Panc1 (cell line): ENCODE measurements around the gene PTK7. TPM values are rescaled to one million over a fixed set of nuclear protein-coding genes. Genes with fewer than 3 reads are reported as not detected.

ENCODE experiments used
- ATAC-seq: fragments of 200-7000 bp; cut with Tn5 transposase; 2 replicates; pipeline ENCODE4 v1.9.1; 2020; ENCODE audit warnings: mild to moderate bottlenecking, moderate library complexity
- BruUV-seq: library from RNA; stranded (reverse); fragments of 400-500 nt; replicated peaks from 2 replicates; lab custom pipeline; 2021; lab: Mats Ljungman, UMichigan
- CTCF ChIA-PET: fragments of 300-600 bp; sonication (Branson Sonifier 250); formaldehyde crosslinking; loops from one replicate; lab custom pipeline; 2022; ENCODE audit warnings: antibody characterized with exemption; lab: Charles Lee
- POLR2A ChIA-PET: fragments of 300-600 bp; sonication (Branson Sonifier 250); formaldehyde crosslinking; loops from one replicate; lab custom pipeline; 2022; ENCODE audit warnings: antibody characterized with exemption; lab: Charles Lee
- DNase-seq: peaks from one replicate; pipeline ENCODE4 v3.0.0-alpha.2; 2010; ENCODE audit warnings: low read depth, low spot score
- H3K27ac ChIP-seq: 2 replicates; pipeline ENCODE4 v1.5.1; 2011; ENCODE audit warnings: mild to moderate bottlenecking, low read length, inconsistent platforms
- H3K27me3 ChIP-seq: fragments of 200-500 bp; sonication (Bioruptor generic); 2 replicates; pipeline ENCODE4 v1.6.0; 2014; ENCODE audit warnings: low read length, inconsistent platforms; ENCODE audit not compliant: control insufficient read depth, insufficient read depth
- H3K36me3 ChIP-seq: fragments of 200-500 bp; sonication (Bioruptor generic); 2 replicates; pipeline ENCODE4 v1.5.1; 2014; ENCODE audit warnings: inconsistent platforms, mild to moderate bottlenecking, low read length, moderate library complexity; ENCODE audit not compliant: control insufficient read depth, insufficient read depth
- H3K4me1 ChIP-seq: 2 replicates; pipeline ENCODE4 v1.5.1; 2011; ENCODE audit warnings: inconsistent platforms, mild to moderate bottlenecking, low read length, moderate library complexity; ENCODE audit not compliant: control insufficient read depth, insufficient read depth
- H3K4me3 ChIP-seq, 2 experiments: 2 replicates each; pipeline ENCODE4 v1.5.1; 2011 to 2012; ENCODE audit warnings: low read depth in 2 of 2, low read length in 2 of 2, mild to moderate bottlenecking in 2 of 2, inconsistent platforms in 1 of 2, moderate library complexity in 1 of 2
- H3K9me3 ChIP-seq: fragments of 200-500 bp; sonication (Bioruptor generic); 2 replicates; pipeline ENCODE4 v1.5.1; 2014; ENCODE audit warnings: low read depth, mild to moderate bottlenecking, inconsistent platforms, low read length, moderate library complexity; ENCODE audit not compliant: control insufficient read depth, insufficient read depth
- POLR2AphosphoS5 ChIP-seq: IDR thresholded peaks from 2 replicates; pipeline ENCODE4 v1.6.1; 2012; ENCODE audit warnings: mild to moderate bottlenecking, low read depth, low read length, moderate library complexity
- SIN3A ChIP-seq: IDR thresholded peaks from 2 replicates; pipeline ENCODE4 v1.6.1; 2012; ENCODE audit warnings: low read depth, mild to moderate bottlenecking, low read length, moderate library complexity, borderline replicate concordance; ENCODE audit not compliant: insufficient read depth
- TCF7L2 ChIP-seq: IDR thresholded peaks from 2 replicates; pipeline ENCODE4 v1.6.1; 2011; ENCODE audit warnings: mild to moderate bottlenecking, low read depth, low read length, inconsistent platforms
- in situ Hi-C: cut with HindIII; loops from 2 replicates; pipeline ENCODE4 v1.10.0; 2016; ENCODE audit warnings: low sequenced_read_pairs, low pct_unique_long_range_greater_than_20kb
- intact Hi-C: fragments of 100-400 bp; cut with micrococcal nuclease; formaldehyde crosslinking; loops from one replicate; pipeline ENCODE4 v1.10.0; 2022; ENCODE audit not compliant: unreplicated experiment
- total RNA-seq: library from RNA; stranded (reverse); gene quantifications from one replicate; pipeline ENCODE4 v1.2.1, GENCODE V29; 2021; ENCODE audit not compliant: unreplicated experiment
- TF ChIP-seq, protein P1 (sequence below): fragments of 450-650 bp; IDR thresholded peaks from 2 replicates; pipeline ENCODE4 v1.5.1; 2017; ENCODE audit warnings: mild to moderate bottlenecking
- TF ChIP-seq, protein P2 (sequence below), 2 experiments: IDR thresholded peaks; 2 replicates each; pipeline ENCODE4 v1.6.1; 2011 to 2012; ENCODE audit warnings: low read depth in 2 of 2, control low read depth in 1 of 2, low read length in 1 of 2, mild to moderate bottlenecking in 1 of 2, moderate library complexity in 1 of 2; ENCODE audit not compliant: insufficient read depth in 1 of 2

Gene PTK7
- total RNA-seq, 1 experiment from 2014 or later, result 240 TPM

DNA sequence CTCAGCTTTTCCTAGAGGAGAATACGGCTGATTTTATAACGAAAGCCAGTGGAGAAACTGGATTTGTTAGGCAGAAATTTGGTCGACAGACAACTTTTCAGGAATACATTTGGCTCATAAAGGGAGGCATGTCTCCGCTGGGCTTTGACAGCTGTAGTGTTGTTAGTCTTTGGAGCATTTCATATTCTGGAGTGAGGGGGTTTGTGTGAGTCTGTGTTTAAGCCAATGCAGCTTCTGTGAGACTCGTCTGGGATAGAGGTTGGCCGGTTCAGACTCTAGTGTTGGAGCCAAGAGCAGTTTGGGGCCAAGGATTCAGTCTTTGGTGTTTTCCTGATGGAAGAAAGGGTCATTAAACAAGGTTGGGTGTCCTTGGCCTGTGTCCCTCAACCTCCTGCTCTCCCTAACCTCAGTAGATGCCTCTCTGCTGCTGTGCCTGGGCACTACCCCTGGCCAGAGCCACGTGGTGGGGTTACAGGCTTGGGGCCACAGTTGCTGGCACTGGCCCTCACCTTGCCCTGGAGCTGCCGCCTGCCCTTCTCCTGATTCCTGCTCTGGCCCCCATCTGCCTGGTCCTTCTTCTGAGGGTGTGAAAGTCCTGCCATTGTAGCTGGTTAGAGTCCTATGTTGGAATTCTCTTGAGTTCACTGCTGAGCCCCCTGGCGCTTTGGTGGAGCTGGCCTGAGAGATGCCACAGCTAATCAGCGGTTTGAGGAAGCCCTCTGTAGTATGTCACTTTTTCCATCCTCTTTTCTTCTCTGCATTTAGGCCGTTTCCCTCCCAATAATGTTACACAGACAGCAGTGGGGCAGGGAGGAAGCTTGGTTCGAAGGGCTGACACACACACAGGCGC lies 6.9 kb downstream of the PTK7 start:
- BruUV-seq, result no TSS peak
- in situ Hi-C loops (no loop called here), intact Hi-C loops (no loop called here)
- POLR2A ChIA-PET, result no interaction called here
- no peaks in the 10 kb centered on the region for H3K27me3 ChIP-seq
- DNase-seq, result no peak
- H3K9me3 ChIP-seq, result no peaks in the 10 kb centered on the region
- peak overlapping the region; percentile 54 for H3K27ac ChIP-seq
- H3K4me3 ChIP-seq, result no peak overlapping the region
- CTCF ChIA-PET, result interaction anchor here (0.6 kb wide), 1 partner anchor 17 kb away, joined by 6 read pairs; no protein-coding TSS in a partner anchor
- 0 out of 2 replicates have a peak, but pooled peaks have one; percentile 10 for ATAC-seq
- peaks cover 54% of the 10 kb centered on the region for H3K4me1 ChIP-seq
- TF ChIP-seq, protein P1, sequence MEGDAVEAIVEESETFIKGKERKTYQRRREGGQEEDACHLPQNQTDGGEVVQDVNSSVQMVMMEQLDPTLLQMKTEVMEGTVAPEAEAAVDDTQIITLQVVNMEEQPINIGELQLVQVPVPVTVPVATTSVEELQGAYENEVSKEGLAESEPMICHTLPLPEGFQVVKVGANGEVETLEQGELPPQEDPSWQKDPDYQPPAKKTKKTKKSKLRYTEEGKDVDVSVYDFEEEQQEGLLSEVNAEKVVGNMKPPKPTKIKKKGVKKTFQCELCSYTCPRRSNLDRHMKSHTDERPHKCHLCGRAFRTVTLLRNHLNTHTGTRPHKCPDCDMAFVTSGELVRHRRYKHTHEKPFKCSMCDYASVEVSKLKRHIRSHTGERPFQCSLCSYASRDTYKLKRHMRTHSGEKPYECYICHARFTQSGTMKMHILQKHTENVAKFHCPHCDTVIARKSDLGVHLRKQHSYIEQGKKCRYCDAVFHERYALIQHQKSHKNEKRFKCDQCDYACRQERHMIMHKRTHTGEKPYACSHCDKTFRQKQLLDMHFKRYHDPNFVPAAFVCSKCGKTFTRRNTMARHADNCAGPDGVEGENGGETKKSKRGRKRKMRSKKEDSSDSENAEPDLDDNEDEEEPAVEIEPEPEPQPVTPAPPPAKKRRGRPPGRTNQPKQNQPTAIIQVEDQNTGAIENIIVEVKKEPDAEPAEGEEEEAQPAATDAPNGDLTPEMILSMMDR, result no peak
- TF ChIP-seq SIN3A (no peak), TCF7L2 (no peak), POLR2AphosphoS5 (no peak)
- TF ChIP-seq, protein P2, sequence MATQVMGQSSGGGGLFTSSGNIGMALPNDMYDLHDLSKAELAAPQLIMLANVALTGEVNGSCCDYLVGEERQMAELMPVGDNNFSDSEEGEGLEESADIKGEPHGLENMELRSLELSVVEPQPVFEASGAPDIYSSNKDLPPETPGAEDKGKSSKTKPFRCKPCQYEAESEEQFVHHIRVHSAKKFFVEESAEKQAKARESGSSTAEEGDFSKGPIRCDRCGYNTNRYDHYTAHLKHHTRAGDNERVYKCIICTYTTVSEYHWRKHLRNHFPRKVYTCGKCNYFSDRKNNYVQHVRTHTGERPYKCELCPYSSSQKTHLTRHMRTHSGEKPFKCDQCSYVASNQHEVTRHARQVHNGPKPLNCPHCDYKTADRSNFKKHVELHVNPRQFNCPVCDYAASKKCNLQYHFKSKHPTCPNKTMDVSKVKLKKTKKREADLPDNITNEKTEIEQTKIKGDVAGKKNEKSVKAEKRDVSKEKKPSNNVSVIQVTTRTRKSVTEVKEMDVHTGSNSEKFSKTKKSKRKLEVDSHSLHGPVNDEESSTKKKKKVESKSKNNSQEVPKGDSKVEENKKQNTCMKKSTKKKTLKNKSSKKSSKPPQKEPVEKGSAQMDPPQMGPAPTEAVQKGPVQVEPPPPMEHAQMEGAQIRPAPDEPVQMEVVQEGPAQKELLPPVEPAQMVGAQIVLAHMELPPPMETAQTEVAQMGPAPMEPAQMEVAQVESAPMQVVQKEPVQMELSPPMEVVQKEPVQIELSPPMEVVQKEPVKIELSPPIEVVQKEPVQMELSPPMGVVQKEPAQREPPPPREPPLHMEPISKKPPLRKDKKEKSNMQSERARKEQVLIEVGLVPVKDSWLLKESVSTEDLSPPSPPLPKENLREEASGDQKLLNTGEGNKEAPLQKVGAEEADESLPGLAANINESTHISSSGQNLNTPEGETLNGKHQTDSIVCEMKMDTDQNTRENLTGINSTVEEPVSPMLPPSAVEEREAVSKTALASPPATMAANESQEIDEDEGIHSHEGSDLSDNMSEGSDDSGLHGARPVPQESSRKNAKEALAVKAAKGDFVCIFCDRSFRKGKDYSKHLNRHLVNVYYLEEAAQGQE (IDR thresholded peaks at IDR 0.05; ENCODE audit: insufficient read depth in 1 of 2, low read depth in 2 of 2, low read length in 1 of 2), result no peak
- H3K36me3 ChIP-seq, result no peaks in the 10 kb centered on the region

DNA sequence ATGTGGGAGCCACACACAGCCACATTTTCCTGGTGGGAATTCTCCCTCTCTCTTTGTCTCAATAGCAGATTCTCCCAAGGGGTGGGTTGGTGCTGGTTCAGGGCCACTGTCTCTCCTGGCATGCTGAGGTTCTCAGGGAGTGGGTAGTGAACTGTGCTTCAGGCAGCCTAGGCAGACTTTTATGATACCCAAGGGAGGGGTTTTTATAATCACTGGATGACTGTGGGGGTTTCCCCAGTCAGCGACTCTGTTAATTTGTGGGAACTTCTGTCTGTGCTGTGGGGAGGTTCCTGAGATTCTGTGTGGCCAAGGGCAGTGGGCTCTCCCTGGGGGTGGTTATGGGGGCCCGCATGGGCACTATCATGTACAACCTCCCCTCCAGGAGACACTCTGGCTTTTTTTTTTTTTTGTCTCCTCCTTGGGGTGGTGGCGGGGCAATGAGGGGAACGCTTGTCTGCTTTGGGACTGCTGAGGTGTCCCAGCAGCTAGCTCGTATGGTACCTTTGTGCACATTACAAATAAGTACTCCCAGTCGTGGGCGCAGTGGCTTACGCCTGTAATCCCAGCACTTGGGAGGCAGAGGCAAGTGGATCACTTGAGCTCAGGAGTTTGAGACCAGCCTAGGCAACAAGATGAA lies 10.0 kb downstream of the PTK7 start:
- no peaks in the 10 kb centered on the region for H3K9me3 ChIP-seq
- no peak for ATAC-seq
- peak overlapping the region; percentile 52; the same call in 1 of the 2 replicates for H3K27ac ChIP-seq
- in situ Hi-C loops (no loop called here), intact Hi-C loops (no loop called here)
- DNase-seq, result no peak
- no peaks in the 10 kb centered on the region for H3K36me3 ChIP-seq
- POLR2A ChIA-PET, result interaction anchor here (0.7 kb wide), 1 partner anchor 525 kb away, joined by 3 read pairs; no protein-coding TSS in a partner anchor
- CTCF ChIA-PET, result no interaction called here
- H3K4me1 ChIP-seq, result peaks cover 67% of the 10 kb centered on the region
- no TSS peak for BruUV-seq
- no peak overlapping the region for H3K4me3 ChIP-seq
- TF ChIP-seq, protein P1, result no peak
- no peaks in the 10 kb centered on the region for H3K27me3 ChIP-seq
